GM06990 (cell line): ENCODE results near the gene FBRS.
"Not testable (repeated sequence)": the region's sequence is repeated elsewhere in the genome, so short reads cannot be mapped to it uniquely, and the experiment has no call there.

Source experiments
- DNase-seq: peaks from one replicate; pipeline ENCODE4 v3.0.0-alpha.2; 2011; ENCODE audit not compliant: insufficient read length; ENCODE audit errors: extremely low read depth
- H3K27me3 ChIP-seq: replicated peaks from 2 replicates; pipeline ENCODE4 v1.6.0; 2011; ENCODE audit warnings: low read length; ENCODE audit not compliant: control insufficient read depth, insufficient read depth
- H3K36me3 ChIP-seq: 2 replicates; pipeline ENCODE4 v1.5.1; 2011; ENCODE audit warnings: low read length; ENCODE audit not compliant: control insufficient read depth, insufficient read depth
- H3K4me3 ChIP-seq: replicated peaks from 2 replicates; pipeline ENCODE4 v1.5.1; 2011; ENCODE audit warnings: low read depth, mild to moderate bottlenecking, control low read depth, low read length
- CTCF ChIP-seq: IDR thresholded peaks from 2 replicates; pipeline ENCODE4 v1.5.1; 2011; ENCODE audit warnings: low read length, control low read depth, mild to moderate bottlenecking, inconsistent platforms; ENCODE audit not compliant: insufficient read depth, poor library complexity, severe bottlenecking

The FBRS gene

GRCh38 chr16:30694926-30695693 is 36.9 kb downstream of the FBRS start:
- no peak for TF ChIP-seq CTCF
- H3K27me3 ChIP-seq = no peaks in the 10 kb centered on the region
- no peak overlapping the region for H3K4me3 ChIP-seq
- no peaks in the 10 kb centered on the region for H3K36me3 ChIP-seq
- no peak for DNase-seq

- DNase-seq, H3K4me3 ChIP-seq, H3K27me3 ChIP-seq, H3K36me3 ChIP-seq: not testable (repeated sequence)
Observed at GRCh38 chr16:30696646-30697045, 38.4 kb downstream of the FBRS start.

GRCh38 chr16:30697264-30698138 is 39.3 kb downstream of the FBRS start:
- DNase-seq = no peak
- no peak for TF ChIP-seq CTCF
- H3K4me3 ChIP-seq = peak overlapping the region; percentile 95
- H3K36me3 ChIP-seq = peaks cover 4% of the 10 kb centered on the region
- no peaks in the 10 kb centered on the region for H3K27me3 ChIP-seq

- peak overlapping the region; percentile 95 for H3K4me3 ChIP-seq
- TF ChIP-seq CTCF = no peak
Observed at GRCh38 chr16:30698139-30698815, 40.0 kb downstream of the FBRS start.

GRCh38 chr16:30698816-30699614 is 40.8 kb downstream of the FBRS start, which contains the start of gene SRCAP:
Gene SRCAP, plus strand, starts transcription at chr16:30699171. Its CDS starts 1,654 bp downstream, at chr16:30700825.
- no peaks in the 10 kb centered on the region for H3K27me3 ChIP-seq
- TF ChIP-seq CTCF = no peak
- DNase-seq = peak; percentile 88
- peaks cover 6% of the 10 kb centered on the region for H3K36me3 ChIP-seq
- peak within 1 kb of the TSS; percentile 95 for H3K4me3 ChIP-seq

More at GRCh38 chr16:30698139-30698815, 40.0 kb downstream of the FBRS start:
- Histone ChIP-seq H3K36me3 (peaks cover 6% of the 10 kb centered on the region), H3K27me3 (no peaks in the 10 kb centered on the region)
- DNase-seq = peak; percentile 97
